H9 (cell line): ENCODE data around the gene LRRN4CL. TPM values are rescaled to one million over a fixed set of nuclear protein-coding genes. Genes with fewer than 3 reads are reported as not detected.

Experiments used
- DNase-seq: peaks from one replicate; pipeline ENCODE4 v3.0.0-alpha.2; 2017
- H2AFZ ChIP-seq: one replicate; pipeline ENCODE4 v1.6.1; 2013; ENCODE audit warnings: mild to moderate bottlenecking, low read length, control low read depth, moderate library complexity
- H2AK5ac ChIP-seq: 2 replicates; pipeline ENCODE4 v1.6.1; 2013; ENCODE audit warnings: low read length, control low read depth, mixed read lengths; ENCODE audit not compliant: insufficient read length
- H2BK120ac ChIP-seq: one replicate; pipeline ENCODE4 v1.6.1; 2013; ENCODE audit warnings: low read depth, mild to moderate bottlenecking, low read length, control low read depth, inconsistent platforms; ENCODE audit not compliant: poor library complexity, severe bottlenecking
- H2BK12ac ChIP-seq: 2 replicates; pipeline ENCODE4 v1.6.1; 2013; ENCODE audit warnings: low read length, control low read depth, mixed read lengths, low read depth; ENCODE audit not compliant: insufficient read length
- H2BK15ac ChIP-seq: 2 replicates; pipeline ENCODE4 v1.6.1; 2013; ENCODE audit warnings: low read depth, low read length, control low read depth
- H2BK20ac ChIP-seq: one replicate; pipeline ENCODE4 v1.6.1; 2013; ENCODE audit warnings: low read depth, mild to moderate bottlenecking, low read length, control low read depth, inconsistent platforms; ENCODE audit not compliant: poor library complexity, severe bottlenecking
- H2BK5ac ChIP-seq: 2 replicates; pipeline ENCODE4 v1.6.1; 2013; ENCODE audit warnings: low read length, control low read depth, mixed read lengths; ENCODE audit not compliant: insufficient read length
- H3K14ac ChIP-seq: 2 replicates; pipeline ENCODE4 v1.6.1; 2013; ENCODE audit warnings: low read length, control low read depth; ENCODE audit not compliant: insufficient read depth
- H3K18ac ChIP-seq: 2 replicates; pipeline ENCODE4 v1.6.1; 2013; ENCODE audit warnings: low read depth, mild to moderate bottlenecking, mixed read lengths, low read length, control low read depth; ENCODE audit not compliant: insufficient read length
- H3K23ac ChIP-seq: 2 replicates; pipeline ENCODE4 v1.6.1; 2013; ENCODE audit warnings: low read length, control low read depth, mixed read lengths, low read depth; ENCODE audit not compliant: insufficient read length
- H3K23me2 ChIP-seq: 2 replicates; pipeline ENCODE4 v1.6.1; 2013; ENCODE audit warnings: low read depth, mild to moderate bottlenecking, mixed read lengths, low read length, control low read depth; ENCODE audit not compliant: insufficient read length, poor library complexity, severe bottlenecking
- H3K27ac ChIP-seq: 2 replicates; pipeline ENCODE4 v1.5.1; 2013; ENCODE audit warnings: low read length, control low read depth, mixed read lengths, low read depth; ENCODE audit not compliant: insufficient read length
- H3K27me3 ChIP-seq: 2 replicates; pipeline ENCODE4 v1.6.1; 2013; ENCODE audit warnings: low read length, control low read depth, inconsistent platforms; ENCODE audit not compliant: insufficient read depth
- H3K4ac ChIP-seq: 2 replicates; pipeline ENCODE4 v1.6.1; 2013; ENCODE audit warnings: low read depth, mild to moderate bottlenecking, control low read depth, inconsistent platforms, low read length, moderate library complexity
- H3K4me1 ChIP-seq: 2 replicates; pipeline ENCODE4 v1.6.1; 2013; ENCODE audit warnings: low read length, control low read depth, inconsistent platforms; ENCODE audit not compliant: insufficient read depth
- H3K4me2 ChIP-seq: 2 replicates; pipeline ENCODE4 v1.6.1; 2013; ENCODE audit warnings: low read length, control low read depth, mixed read lengths; ENCODE audit not compliant: insufficient read length, insufficient read depth
- H3K56ac ChIP-seq: 2 replicates; pipeline ENCODE4 v1.6.1; 2013; ENCODE audit warnings: low read depth, mild to moderate bottlenecking, mixed read lengths, low read length, control low read depth; ENCODE audit not compliant: insufficient read length
- H3K79me1 ChIP-seq: 2 replicates; pipeline ENCODE4 v1.6.1; 2013; ENCODE audit warnings: low read depth, mild to moderate bottlenecking, moderate library complexity, low read length, control low read depth, inconsistent platforms; ENCODE audit not compliant: insufficient read depth, poor library complexity, severe bottlenecking
- H3K79me2 ChIP-seq: 2 replicates; pipeline ENCODE4 v1.6.1; 2013; ENCODE audit warnings: low read length, control low read depth, inconsistent platforms; ENCODE audit not compliant: insufficient read depth
- H3K9ac ChIP-seq: 2 replicates; pipeline ENCODE4 v1.6.1; 2013; ENCODE audit warnings: low read length, control low read depth, mixed read lengths; ENCODE audit not compliant: insufficient read length; ENCODE audit errors: extremely low read depth
- H3K9me3 ChIP-seq: one replicate; pipeline ENCODE4 v1.6.1; 2013; ENCODE audit warnings: low read depth, low read length, inconsistent platforms; ENCODE audit not compliant: control insufficient read depth
- H3T11ph ChIP-seq: one replicate; pipeline ENCODE4 v1.6.1; 2013; ENCODE audit warnings: mild to moderate bottlenecking, low read length, control low read depth, inconsistent platforms
- H4K20me1 ChIP-seq: one replicate; pipeline ENCODE4 v1.6.1; 2013; ENCODE audit not compliant: control insufficient read depth, insufficient read length, insufficient read depth
- H4K5ac ChIP-seq: 2 replicates; pipeline ENCODE4 v1.6.1; 2013; ENCODE audit warnings: low read depth, mild to moderate bottlenecking, mixed read lengths, low read length, control low read depth; ENCODE audit not compliant: insufficient read length
- H4K8ac ChIP-seq: replicated peaks from 2 replicates; pipeline ENCODE4 v1.6.1; 2013; ENCODE audit warnings: low read length, control low read depth, mixed read lengths, low read depth; ENCODE audit not compliant: insufficient read length
- H4K91ac ChIP-seq: 2 replicates; pipeline ENCODE4 v1.6.1; 2013; ENCODE audit warnings: low read depth, mild to moderate bottlenecking, moderate library complexity, mixed read lengths, low read length, control low read depth; ENCODE audit not compliant: insufficient read length
- H3K27ac Mint-ChIP-seq, 3 experiments: 2 replicates in 2 of 3; 3 replicates in 1 of 3; pipeline ENCODE4 v1.8.0; 2020 to 2021; ENCODE audit warnings: mixed read lengths in 3 of 3, mild to moderate bottlenecking in 1 of 3, moderate library complexity in 1 of 3
- H3K27me3 Mint-ChIP-seq: 2 replicates; pipeline ENCODE4 v1.8.0; 2021; ENCODE audit warnings: low read depth, mild to moderate bottlenecking, moderate library complexity, mixed read lengths
- H3K36me3 Mint-ChIP-seq, 3 experiments: 2 replicates in 2 of 3; 3 replicates in 1 of 3; pipeline ENCODE4 v1.8.0; 2020 to 2021; ENCODE audit warnings: low read depth in 3 of 3, mixed read lengths in 3 of 3; ENCODE audit not compliant: insufficient read depth in 1 of 3
- H3K4me1 Mint-ChIP-seq, 2 experiments: 2 replicates each; pipeline ENCODE4 v1.8.0; 2020; ENCODE audit warnings: mixed read lengths in 2 of 2
- H3K4me3 Mint-ChIP-seq, 2 experiments: 2 replicates in 1 of 2; 3 replicates in 1 of 2; pipeline ENCODE4 v1.8.0; 2020 to 2021; ENCODE audit warnings: mild to moderate bottlenecking in 2 of 2, mixed read lengths in 2 of 2, moderate library complexity in 1 of 2
- H3K9me3 Mint-ChIP-seq, 2 experiments: 2 replicates in 1 of 2; 3 replicates in 1 of 2; pipeline ENCODE4 v1.8.0; 2020; ENCODE audit warnings: mild to moderate bottlenecking in 2 of 2, mixed read lengths in 2 of 2, moderate library complexity in 1 of 2
- CTCF ChIP-seq: fragments of 200-600 bp; sonication (generic); conservative IDR thresholded peaks from 3 replicates; pipeline ENCODE4 v1.8.0; 2021; ENCODE audit warnings: antibody characterized with exemption, mild to moderate bottlenecking
- WGBS: extraction: QIAGEN DNeasy Blood & Tissue Kit; methylation state at CpG from one replicate; pipeline ENCODE4 v1.1.7; 2013; ENCODE audit warnings: missing lambda C conversion rate, low lambda C conversion rate, mixed read lengths; ENCODE audit not compliant: insufficient read length; ENCODE audit errors: extremely low coverage; 5-methylcytosine and 5-hydroxymethylcytosine counted together
- total RNA-seq: library from RNA; stranded (reverse); gene quantifications from 2 replicates; pipeline ENCODE4 v1.2.1, GENCODE V29; 2021

LRRN4CL gene
- total RNA-seq, 1 experiment from 2014 or later, result 0.59 TPM

GRCh38 chr11:62677714-62678113 lies 11.6 kb downstream of the LRRN4CL start:
- Histone ChIP-seq H3K9me3 (no peaks in the 10 kb centered on the region), H3K4me2 (peak overlapping the region; percentile 79), H2BK20ac (no peak overlapping the region), H3K18ac (no peak overlapping the region), H3K79me1 (no peaks in the 10 kb centered on the region), H4K5ac (no peak overlapping the region), H2BK15ac (no peak overlapping the region), H4K91ac (no peak overlapping the region), H3K27me3 (no peaks in the 10 kb centered on the region), H2BK12ac (no peak overlapping the region), H2BK120ac (no peak overlapping the region), H3K23ac (no peak overlapping the region), H4K20me1 (no peaks in the 10 kb centered on the region), H3K56ac (no peak overlapping the region), H3K4ac (no peak overlapping the region), H3K9ac (no peak overlapping the region), H3T11ph (no peak overlapping the region), H2BK5ac (no peak overlapping the region), H3K27ac (no peak overlapping the region), H2AK5ac (no peak overlapping the region), H3K23me2 (peaks cover 8% of the 10 kb centered on the region), H4K8ac (no peak overlapping the region), H2AFZ (no peak overlapping the region), H3K79me2 (no peaks in the 10 kb centered on the region), H3K4me1 (no peaks in the 10 kb centered on the region), H3K14ac (no peak overlapping the region)
- peak overlapping the region; percentile 85 to 92 for H3K4me3 Mint-ChIP-seq
- H3K27ac Mint-ChIP-seq, result peak overlapping the region; percentile 22 to 72 (median 37); a peak in 4 of 7 replicates
- peaks cover 17 to 46% (median 44%) of the 10 kb centered on the region in 3 experiments; a peak in 6 of 7 replicates for H3K36me3 Mint-ChIP-seq
- H3K27me3 Mint-ChIP-seq, result no peaks in the 10 kb centered on the region
- H3K9me3 Mint-ChIP-seq, result 0 out of 5 replicates have a peak, but pooled peaks cover 0 to 2% of the 10 kb centered on the region in 2 experiments
- no CpG with 5 or more reads among the region's 15 CpGs for WGBS
- DNase-seq, result no peak
- peaks cover 17 to 24% of the 10 kb centered on the region in 2 experiments for H3K4me1 Mint-ChIP-seq
- TF ChIP-seq CTCF, result no peak
